RPMI8226 (cell line): ENCODE results near the gene POP4.
"Not testable (repeated sequence)": the region's sequence is repeated elsewhere in the genome, so short reads cannot be mapped to it uniquely, and the experiment has no call there.

ENCODE experiments used
- DNase-seq: peaks from one replicate; pipeline ENCODE4 v3.0.0-alpha.2; 2015

POP4 gene

GRCh38 chr19:29605653-29606419 lies at the start of gene POP4:
Gene POP4, plus strand, starts transcription at chr19:29606283. Its CDS starts 36 bp downstream, at chr19:29606319.
- peak; percentile 96 for DNase-seq

- not testable (repeated sequence) for DNase-seq
Measured at GRCh38 chr19:29559110-29559509, 47.0 kb upstream of the POP4 start.

DNA sequence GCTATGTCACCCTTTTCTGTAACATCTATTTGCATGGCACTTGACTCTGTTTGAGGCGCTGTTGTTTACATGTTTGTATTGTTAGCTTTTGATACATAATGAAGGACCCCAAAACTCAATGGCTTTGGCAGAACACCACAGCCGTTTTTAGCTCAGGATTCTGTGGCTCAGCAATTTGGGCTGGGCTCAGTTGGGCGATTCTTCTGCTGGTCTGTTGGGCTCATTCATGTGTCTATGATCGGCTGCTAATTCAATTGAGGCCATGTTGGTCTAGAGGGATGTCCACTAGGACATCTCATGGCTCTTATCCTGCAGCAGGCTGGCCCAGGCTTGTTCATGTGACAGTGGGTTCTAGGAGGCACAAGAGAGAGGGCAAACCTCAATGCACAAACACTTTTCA lies 46.3 kb upstream of the POP4 start:
- DNase-seq, result no peak

GRCh38 chr19:29560313-29561075 lies 45.6 kb upstream of the POP4 start:
- DNase-seq, result no peak

DNA sequence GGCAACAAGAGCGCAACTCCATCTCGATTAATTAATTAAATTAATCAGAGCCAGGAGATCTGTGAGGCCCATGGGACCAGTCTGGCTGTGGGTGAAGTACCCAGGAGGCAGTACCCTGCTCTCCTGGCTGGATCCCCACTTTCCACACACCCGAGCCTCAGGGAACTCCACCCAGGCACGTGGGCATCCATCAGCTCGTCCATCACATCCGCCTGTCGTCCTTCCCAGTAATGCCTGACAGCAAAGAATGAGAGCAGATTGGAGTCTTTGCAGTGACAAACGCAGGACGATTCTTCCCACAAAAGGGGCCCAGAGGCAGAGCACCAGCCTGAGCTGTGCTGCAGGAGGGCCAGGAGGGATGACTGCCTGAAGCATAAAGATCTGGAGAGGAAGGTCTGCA lies 44.5 kb upstream of the POP4 start:
- no peak for DNase-seq

DNA sequence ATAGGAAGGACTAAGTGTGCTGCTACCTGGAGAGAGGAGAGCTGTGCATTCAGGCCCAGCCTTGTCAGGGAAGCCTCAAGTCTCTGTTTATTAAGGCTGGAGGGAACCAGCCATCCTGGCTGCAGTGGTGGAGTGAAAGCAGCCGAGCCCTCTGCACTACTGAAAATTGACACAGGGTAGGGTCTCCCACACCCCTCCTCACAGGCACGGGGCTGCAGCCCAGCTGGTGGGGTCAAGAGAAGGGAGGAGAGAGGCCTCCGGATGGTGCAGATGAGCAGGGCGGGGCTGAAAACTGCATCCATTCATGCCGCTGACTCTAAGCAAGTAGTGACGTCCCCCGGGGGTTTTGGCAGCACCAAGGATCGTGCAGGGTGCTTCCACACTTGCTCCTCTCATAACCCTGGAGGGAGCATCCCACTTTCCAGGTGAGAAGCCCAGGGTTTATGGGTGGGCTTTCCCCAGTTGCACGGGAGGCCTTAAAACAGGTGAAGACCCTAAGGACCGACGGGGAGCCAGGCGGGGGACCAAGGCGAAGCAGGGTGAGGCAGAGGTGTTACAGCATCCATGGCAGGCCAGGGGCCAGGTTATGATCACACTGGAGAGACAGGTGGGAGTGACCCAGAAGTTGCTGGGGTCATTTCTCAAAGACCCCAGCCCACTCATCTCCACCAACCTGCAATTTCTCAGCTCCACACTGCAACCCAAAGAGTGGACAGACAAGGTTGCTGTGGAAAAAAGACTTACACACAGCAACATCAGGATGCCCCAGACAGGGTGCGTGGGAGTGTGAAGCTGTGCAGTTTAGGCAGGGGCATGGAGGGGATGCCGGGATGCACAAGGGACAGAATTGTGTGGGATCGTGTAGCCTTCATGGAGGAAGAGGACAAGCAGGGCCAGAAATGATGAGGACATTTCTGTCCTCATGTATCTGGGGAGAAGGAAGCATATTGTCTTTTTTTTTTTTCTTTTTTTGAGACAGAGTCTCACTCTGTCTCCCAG lies 43.5 kb upstream of the POP4 start:
- DNase-seq, result no peak

DNA sequence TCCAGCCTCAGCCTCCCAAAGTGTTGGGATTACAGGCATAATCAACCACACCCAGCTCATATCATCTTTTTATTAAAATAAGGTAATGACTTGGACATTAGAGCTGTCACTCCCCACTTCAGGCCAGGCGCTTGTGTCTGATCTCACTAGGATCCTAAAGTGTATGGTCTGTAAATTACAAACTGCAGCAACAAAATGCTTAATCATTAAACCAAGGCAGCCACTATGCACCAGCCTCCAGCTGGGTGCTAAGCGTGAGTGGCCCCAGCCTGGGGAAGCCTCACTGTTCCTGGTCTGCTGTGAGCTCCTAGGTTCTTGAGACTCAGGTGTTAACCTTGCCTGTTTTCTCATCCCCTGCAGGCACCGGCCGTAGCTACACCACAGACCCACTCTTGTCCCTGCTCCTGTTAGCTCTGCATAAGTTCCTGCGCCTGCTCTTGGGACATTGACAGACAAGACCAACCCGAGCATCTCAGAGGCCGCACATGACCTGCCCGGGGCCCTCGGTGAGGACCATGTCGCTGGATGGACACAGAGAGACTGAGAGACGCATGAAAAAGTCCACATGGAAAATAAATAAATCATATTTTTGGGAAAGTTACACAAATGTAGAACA lies 42.5 kb upstream of the POP4 start:
- DNase-seq, result no peak

- DNase-seq, result no peak
Measured at GRCh38 chr19:29564574-29565005, 41.5 kb upstream of the POP4 start.

DNA sequence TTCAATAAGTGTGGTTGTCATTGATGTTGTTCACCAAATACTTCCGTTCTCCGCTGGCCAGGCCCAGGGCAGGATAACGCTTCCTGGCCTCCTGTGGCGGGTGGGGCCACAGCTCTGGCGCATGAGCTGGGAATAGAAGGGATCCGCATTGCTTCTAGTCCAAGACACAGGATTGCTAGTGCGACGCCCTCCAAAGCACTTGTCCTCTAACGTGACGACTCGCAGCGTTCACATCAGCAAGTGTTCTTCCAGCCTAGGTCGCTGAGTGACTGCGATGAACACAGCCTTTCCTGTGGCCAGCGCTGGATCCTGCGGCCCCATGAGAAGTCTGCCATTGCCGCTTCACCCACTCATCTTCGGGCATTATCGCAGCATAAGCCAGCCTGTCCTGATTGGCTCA lies 40.9 kb upstream of the POP4 start:
- DNase-seq, result no peak

- DNase-seq, result no peak
Measured at GRCh38 chr19:29566496-29567054, 39.5 kb upstream of the POP4 start.

DNA sequence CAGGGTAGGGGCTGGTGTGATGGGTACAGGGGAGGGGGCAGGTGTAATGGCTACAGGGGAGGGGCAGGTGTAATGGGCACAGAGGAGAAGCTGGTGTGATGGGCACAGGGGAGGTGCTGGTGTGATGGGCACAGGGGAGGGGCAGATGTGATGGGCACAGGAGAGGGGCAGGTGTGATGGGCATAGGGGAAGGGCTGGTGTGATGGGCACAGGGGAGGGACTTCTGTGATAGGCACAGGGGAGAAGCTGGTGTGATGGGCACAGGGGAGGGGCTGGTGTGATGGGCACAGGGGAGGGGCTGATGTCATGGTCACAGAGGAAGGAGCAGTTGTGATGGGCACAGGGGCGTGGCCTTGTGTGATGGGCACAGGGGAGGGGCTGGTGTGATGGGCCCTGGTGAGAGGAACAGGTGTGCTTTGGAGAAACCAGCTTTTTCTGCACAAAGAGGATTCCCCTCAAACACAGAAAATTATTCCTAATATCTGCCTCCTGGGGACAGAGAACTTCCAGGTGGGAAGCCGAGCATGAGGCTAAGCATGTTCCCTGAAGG lies 38.6 kb upstream of the POP4 start:
- no peak for DNase-seq

- no peak for DNase-seq
Measured at GRCh38 chr19:29568036-29569025, 37.8 kb upstream of the POP4 start.

DNA sequence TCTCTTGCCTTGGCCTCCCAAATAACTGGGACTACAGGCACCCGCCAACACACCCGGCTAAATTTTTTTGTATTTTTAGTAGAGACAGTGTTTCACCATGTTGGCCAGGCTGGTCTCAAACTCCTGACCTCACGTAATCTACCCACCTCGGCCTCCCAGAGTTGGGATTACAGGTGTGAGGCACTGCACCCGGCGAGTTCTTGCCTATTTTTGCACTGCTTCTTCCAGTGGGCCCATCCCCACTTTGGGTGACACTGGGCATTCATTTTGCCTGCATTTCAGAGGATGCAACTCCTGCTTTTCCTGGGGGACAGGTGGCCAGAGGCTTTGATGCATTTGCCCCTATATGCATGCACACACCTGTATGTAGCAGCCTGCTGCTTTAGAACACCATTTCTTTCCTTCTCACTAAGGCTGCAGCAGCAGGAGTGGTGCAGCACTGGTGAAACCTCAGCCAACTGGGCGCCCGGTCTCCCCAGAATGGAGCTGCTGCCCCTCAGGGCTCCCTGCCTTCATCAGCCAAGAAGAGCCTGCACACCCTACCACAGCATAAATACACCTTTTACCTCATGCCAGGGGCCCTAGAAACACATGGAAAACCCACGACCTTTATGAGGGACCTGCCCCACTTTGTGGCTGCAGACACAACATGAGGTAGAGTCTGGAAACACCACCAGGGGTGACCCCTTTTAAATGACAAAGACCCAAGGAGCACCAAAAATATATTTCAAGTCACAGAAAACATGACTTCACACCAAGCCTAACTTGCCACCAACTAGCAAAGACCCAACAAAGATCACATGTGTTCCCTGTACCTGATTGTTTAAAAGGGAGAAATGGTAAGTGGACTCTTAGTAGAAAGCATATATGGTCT lies 36.8 kb upstream of the POP4 start:
- DNase-seq, result no peak

- DNase-seq, result no peak
Measured at GRCh38 chr19:29571181-29571580, 34.9 kb upstream of the POP4 start.

GRCh38 chr19:29573486-29573885 lies 32.6 kb upstream of the POP4 start:
- no peak for DNase-seq

GRCh38 chr19:29574510-29574909 lies 31.6 kb upstream of the POP4 start:
- no peak for DNase-seq

DNA sequence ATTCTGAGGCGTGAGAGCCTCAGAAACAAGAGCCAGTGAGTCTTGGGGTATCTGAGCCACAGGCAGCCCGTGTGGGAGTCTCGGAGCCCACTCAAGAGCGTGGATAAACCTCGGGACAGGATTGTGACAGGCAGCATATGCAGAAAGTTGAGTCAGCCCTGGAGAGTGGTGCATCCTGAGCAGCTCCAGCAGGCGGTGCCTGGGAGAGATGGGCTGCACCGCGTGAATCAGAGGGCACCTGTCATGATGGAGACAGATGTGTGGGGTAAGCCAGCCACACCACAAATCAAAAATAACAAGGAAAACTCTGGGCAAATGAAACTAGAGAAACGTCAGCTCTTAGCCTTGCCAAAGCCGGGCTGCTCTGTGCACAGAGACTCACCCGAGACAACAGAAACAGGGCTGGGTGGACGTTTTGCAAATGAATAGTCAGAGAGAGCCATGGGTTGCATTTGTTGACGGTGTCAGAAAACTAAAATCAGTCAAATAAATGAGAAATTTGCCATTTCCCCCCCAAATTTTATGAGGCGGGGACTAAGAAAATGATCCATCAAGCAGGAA lies 30.0 kb upstream of the POP4 start:
- peak; percentile 3 for DNase-seq

DNA sequence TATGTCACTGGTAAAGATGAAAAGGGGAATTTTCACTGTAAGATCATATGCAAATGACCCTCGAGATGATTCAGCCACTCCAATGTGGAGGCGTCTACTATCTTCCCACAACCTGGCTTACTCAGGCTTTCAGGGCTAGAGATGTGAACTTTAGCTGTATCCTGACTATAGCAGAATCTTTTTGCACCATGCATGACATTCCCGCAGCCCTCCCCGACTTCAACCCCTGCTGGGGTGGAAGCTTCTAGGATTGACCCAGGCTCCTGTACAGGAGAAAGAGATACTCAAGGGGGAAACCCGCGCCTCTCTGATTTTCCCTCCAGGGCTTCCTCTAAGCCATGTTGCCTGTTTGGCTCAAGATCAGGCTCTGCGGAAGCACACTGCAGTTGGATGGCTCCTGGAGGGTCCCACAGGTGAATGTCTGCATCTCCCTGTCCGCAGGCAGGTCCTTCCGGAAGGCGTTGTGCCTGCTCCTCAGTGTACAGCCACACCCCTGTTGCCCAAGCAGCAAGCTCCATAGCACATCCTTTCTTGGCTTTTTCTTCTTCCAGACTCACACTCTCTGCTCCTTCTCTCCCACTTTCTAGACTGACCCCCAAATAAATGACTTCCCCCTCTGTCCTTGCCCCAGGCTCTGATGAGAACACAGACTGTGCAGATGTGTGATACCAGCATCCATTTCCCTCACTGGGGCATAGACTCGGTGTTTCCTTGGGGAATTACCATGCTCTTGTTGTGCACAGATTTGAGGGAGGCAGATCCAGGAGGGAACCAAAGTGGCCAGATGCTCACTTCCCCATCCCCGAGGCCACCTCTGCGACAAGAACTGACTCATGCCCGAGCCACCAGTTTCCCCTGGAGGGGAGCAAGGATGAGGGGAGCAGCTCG lies 29.1 kb upstream of the POP4 start:
- DNase-seq, result no peak
